Ascending aorta (tissue), 2 donors: Measurements from ENCODE around the gene PDPK1. TPM values are rescaled to one million over a fixed set of nuclear protein-coding genes. Genes with fewer than 3 reads are reported as not detected.

Source experiments
- DNase-seq, 2 donors: peaks; one replicate each; pipeline ENCODE4 v3.0.0-alpha.2; 2019; ENCODE audit warnings: low spot score in 2 of 2
- H3K27ac ChIP-seq, 2 donors: fragments of 200-600 bp; sonication (generic); one replicate each; pipeline ENCODE4 v1.5.1; 2016 to 2017; ENCODE audit warnings: mild to moderate bottlenecking in 1 of 2
- H3K27me3 ChIP-seq: fragments of 200-600 bp; sonication (generic); one replicate; pipeline ENCODE4 v1.5.1; 2017
- H3K36me3 ChIP-seq, 2 donors: fragments of 200-600 bp; sonication (generic); one replicate each; pipeline ENCODE4 v1.5.1; 2016
- H3K4me1 ChIP-seq, 2 donors: fragments of 200-600 bp; sonication (generic); one replicate each; pipeline ENCODE4 v1.5.1; 2016 to 2017; ENCODE audit warnings: mild to moderate bottlenecking in 1 of 2
- H3K4me3 ChIP-seq, 2 donors: fragments of 200-600 bp; sonication (generic); one replicate each; pipeline ENCODE4 v1.5.1; 2016 to 2017; ENCODE audit warnings: mild to moderate bottlenecking in 1 of 2
- H3K9me3 ChIP-seq, 2 donors: fragments of 200-600 bp; sonication (generic); one replicate each; pipeline ENCODE4 v1.5.1; 2016
- CTCF ChIP-seq, 3 experiments: fragments of 200-600 bp in 2 of 3; fragments of 450-650 bp in 1 of 3; sonication (generic) in 2 of 3; IDR thresholded peaks; one replicate each; pipeline ENCODE4 v1.5.1; 2016 to 2019; ENCODE audit warnings: antibody characterized with exemption in 3 of 3, mild to moderate bottlenecking in 1 of 3, moderate library complexity in 1 of 3
- intact Hi-C: fragments of 100-400 bp; cut with DNase I; formaldehyde crosslinking; loops from one replicate; pipeline ENCODE4 v1.15.1; 2023
- total RNA-seq: library from RNA; depleted of rRNA; stranded (reverse); fragments of >200 nt; gene quantifications from one replicate; pipeline ENCODE4 v1.1.0, GENCODE V29; 2016

The PDPK1 gene
- total RNA-seq, 1 donor from 2014 or later, result 23.2 TPM

DNA sequence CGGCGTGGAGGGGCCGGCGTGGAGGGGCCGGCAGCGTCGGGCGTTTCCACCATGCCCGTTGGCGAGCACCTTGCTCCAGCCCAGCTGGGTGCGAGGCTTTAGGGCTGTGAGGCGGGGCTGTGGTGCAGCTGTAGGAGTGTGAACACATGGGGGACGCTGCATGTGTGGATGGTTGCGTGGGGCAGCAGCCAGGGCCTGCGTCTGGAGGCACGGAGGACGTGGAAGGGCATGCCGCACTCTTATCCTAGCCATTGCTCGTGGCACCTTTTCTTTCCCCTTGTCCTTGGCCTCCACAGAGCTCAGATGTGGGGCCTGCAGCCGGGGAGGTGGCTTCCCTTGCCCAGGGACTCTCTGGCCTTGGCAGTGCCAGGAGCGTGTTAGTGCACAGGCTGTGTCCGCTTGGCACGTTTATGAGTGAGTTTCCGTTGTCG lies 47.8 kb downstream of the PDPK1 start:
- H3K9me3 ChIP-seq, result no peaks in the 10 kb centered on the region
- H3K4me1 ChIP-seq, result peaks cover 0 to 7% of the 10 kb centered on the region in 2 donors
- intact Hi-C loops, result no loop called here
- no peak overlapping the region for H3K4me3 ChIP-seq
- no peak for TF ChIP-seq CTCF (IDR thresholded peaks at IDR 0.05)
- no peak overlapping the region for H3K27ac ChIP-seq
- no peak for DNase-seq
- H3K27me3 ChIP-seq, result no peaks in the 10 kb centered on the region
- peaks cover 41 to 43% of the 10 kb centered on the region in 2 donors for H3K36me3 ChIP-seq

DNA sequence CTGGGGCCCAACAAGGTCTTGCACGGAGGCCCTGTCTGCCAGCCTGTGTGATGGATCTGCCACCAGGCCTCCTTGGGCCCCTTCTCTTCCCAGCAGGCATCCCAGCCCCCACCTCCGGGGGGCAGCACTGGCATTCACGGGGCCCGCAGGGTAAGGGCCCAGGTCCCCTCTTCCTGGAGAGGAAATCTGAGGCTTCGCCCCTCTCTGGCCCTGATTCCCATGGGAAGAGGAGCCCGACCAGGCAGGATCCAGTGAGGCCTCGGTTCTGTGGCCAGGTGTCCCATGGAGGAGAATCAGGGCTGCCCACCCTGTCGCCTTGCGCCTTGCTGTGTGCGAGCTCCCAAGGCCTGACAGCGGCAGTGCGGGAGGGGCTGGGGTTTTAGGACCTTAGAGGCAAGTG lies 48.4 kb downstream of the PDPK1 start:
- intact Hi-C loops, result no loop called here
- no peak overlapping the region for H3K27ac ChIP-seq
- H3K27me3 ChIP-seq, result no peaks in the 10 kb centered on the region
- no peak overlapping the region for H3K4me3 ChIP-seq
- H3K9me3 ChIP-seq, result no peaks in the 10 kb centered on the region
- peaks cover 41 to 43% of the 10 kb centered on the region in 2 donors for H3K36me3 ChIP-seq
- H3K4me1 ChIP-seq, result peaks cover 0 to 13% of the 10 kb centered on the region in 2 donors
- peak in 1 of 3 experiments; percentile 4 for TF ChIP-seq CTCF (IDR thresholded peaks at IDR 0.05)
- no peak for DNase-seq

- Histone ChIP-seq H3K4me1 (peaks cover 0 to 16% of the 10 kb centered on the region in 2 donors), H3K36me3 (peaks cover 41 to 43% of the 10 kb centered on the region in 2 donors), H3K27me3 (no peaks in the 10 kb centered on the region), H3K27ac (no peak overlapping the region), H3K9me3 (no peaks in the 10 kb centered on the region), H3K4me3 (no peak overlapping the region)
- intact Hi-C loops, result no loop called here
- no peak for DNase-seq
- TF ChIP-seq CTCF (IDR thresholded peaks at IDR 0.05), result no peak
Measured at GRCh38 chr16:2586901-2587480, 49.2 kb downstream of the PDPK1 start.

- H3K36me3 ChIP-seq, result peaks cover 41 to 43% of the 10 kb centered on the region in 2 donors
- no peak overlapping the region for H3K4me3 ChIP-seq
- peaks cover 0 to 16% of the 10 kb centered on the region in 2 donors for H3K4me1 ChIP-seq
- intact Hi-C loops, result no loop called here
- H3K27ac ChIP-seq, result no peak overlapping the region
- TF ChIP-seq CTCF (IDR thresholded peaks at IDR 0.05), result no peak
- no peaks in the 10 kb centered on the region for H3K27me3 ChIP-seq
- H3K9me3 ChIP-seq, result no peaks in the 10 kb centered on the region
- no peak for DNase-seq
Measured at GRCh38 chr16:2587891-2588565, 50.2 kb downstream of the PDPK1 start.

DNA sequence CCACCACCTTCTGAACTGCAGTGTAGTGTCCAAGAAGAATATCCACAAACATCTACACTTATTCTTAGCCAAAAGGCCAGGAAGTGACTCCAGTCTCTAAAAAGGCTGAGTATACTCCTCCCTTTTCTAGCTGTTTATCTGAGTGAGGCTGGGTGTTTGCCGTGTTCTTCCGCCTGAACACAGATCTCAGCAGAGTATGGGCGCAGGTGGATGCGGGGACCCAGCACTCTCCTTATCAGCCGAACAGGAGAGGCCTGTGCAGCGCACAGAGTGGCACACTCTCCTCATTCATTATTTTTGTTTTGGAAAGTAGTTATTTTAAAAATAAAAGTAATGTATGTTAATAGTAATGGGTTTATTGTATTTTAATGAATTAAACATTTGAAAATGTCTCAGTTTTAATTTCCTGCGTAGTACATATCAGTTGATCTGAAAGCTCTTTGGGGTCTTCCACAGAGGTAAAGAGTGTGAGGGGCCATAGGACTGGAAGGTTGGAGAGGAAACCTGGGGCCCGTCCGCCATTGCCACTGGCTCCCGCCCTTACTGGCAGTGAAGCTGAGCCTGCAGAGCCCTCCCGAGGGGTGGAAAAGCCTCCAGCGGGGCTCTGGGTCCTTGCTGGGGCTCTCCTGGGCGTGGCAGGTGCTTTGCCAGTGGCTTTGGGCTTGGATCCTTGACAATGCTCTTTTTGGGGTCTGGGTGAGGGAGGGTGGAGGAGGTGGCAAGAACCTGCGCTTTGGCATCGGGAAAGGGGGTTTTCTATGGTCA lies 53.8 kb downstream of the PDPK1 start:
- DNase-seq, result no peak
- H3K4me1 ChIP-seq, result peaks cover 0 to 16% of the 10 kb centered on the region in 2 donors
- no peaks in the 10 kb centered on the region for H3K27me3 ChIP-seq
- intact Hi-C loops, result no loop called here
- H3K27ac ChIP-seq, result no peak overlapping the region
- peaks cover 35 to 42% of the 10 kb centered on the region in 2 donors for H3K36me3 ChIP-seq
- H3K9me3 ChIP-seq, result no peaks in the 10 kb centered on the region
- no peak overlapping the region for H3K4me3 ChIP-seq
- TF ChIP-seq CTCF (IDR thresholded peaks at IDR 0.05), result no peak
